ENCODE data around the gene TRAPPC6A. TPM values are rescaled to one million over a fixed set of nuclear protein-coding genes. Genes with fewer than 3 reads are reported as not detected.

TRAPPC6A gene
- total and polyA plus RNA-seq, 2 experiments from 2014 or later, result 29.4 to 74.7 TPM

- TF ChIP-seq EZH2phosphoT487 (IDR thresholded peaks at IDR 0.05; ENCODE audit: unreplicated experiment), result no peak
- TF ChIP-seq STAT1 (IDR thresholded peaks at IDR 0.05; ENCODE audit: unreplicated experiment), result no peak
- no peak for TF ChIP-seq ZNF462 (CRISPR knock-in tag; IDR thresholded peaks at IDR 0.05)
- no peak for TF ChIP-seq ZNF114 (CRISPR knock-in tag; IDR thresholded peaks at IDR 0.05)
- no peak for TF ChIP-seq POLR2AphosphoS5 (IDR thresholded peaks at IDR 0.05; ENCODE audit: low read depth)
- TF ChIP-seq ZNF331 (CRISPR knock-in tag; IDR thresholded peaks at IDR 0.05; ENCODE audit: low read depth), result no peak
Measured at GRCh38 chr19:45150751-45151281, 27.2 kb downstream of the TRAPPC6A start (continued).

- no peak overlapping the region for H3K27ac ChIP-seq (ENCODE audit: low read depth)
- Mint-ChIP-seq H3K27me3 (ENCODE audit: insufficient read depth, low read depth, poor library complexity) (peaks cover 54% of the 10 kb centered on the region), H3K36me3 (ENCODE audit: low read depth) (0 out of 3 replicates have a peak, but pooled peaks cover 3% of the 10 kb centered on the region), H3K4me3 (no peak overlapping the region), H3K9me3 (peaks cover 10% of the 10 kb centered on the region; the same call in 2 of the 3 replicates), H3K27ac (no peak overlapping the region), H3K4me1 (peaks cover 11% of the 10 kb centered on the region)
- H3K4me3 ChIP-seq, result no peak overlapping the region
- no peaks in the 10 kb centered on the region for H3K79me2 ChIP-seq (replicated peaks; ENCODE audit: insufficient read depth)
- no peaks in the 10 kb centered on the region for H3K36me3 ChIP-seq (ENCODE audit: insufficient read depth)
- DNase-seq (ENCODE audit: low spot score) (no peak), ATAC-seq (no peak)
- no peak for TF ChIP-seq ZNF462 (CRISPR knock-in tag; IDR thresholded peaks at IDR 0.05)
- no peak overlapping the region for H3K4me2 ChIP-seq
- H2AFZ ChIP-seq, result no peak overlapping the region
- no peaks in the 10 kb centered on the region for H3K9me2 ChIP-seq (ENCODE audit: insufficient read depth)
- peaks cover 43% of the 10 kb centered on the region for H3K27me3 ChIP-seq (ENCODE audit: insufficient read depth)
- H3K4me1 ChIP-seq (ENCODE audit: insufficient read depth), result no peaks in the 10 kb centered on the region; the same call in 1 of the 2 replicates
- H3F3A ChIP-seq (replicated peaks; ENCODE audit: low read depth), result 0 out of 2 replicates have a peak, but pooled peaks cover 9% of the 10 kb centered on the region
- no peaks in the 10 kb centered on the region; the same call in 1 of the 2 replicates for H4K20me1 ChIP-seq (replicated peaks; ENCODE audit: insufficient read depth)
Measured at GRCh38 chr19:45150180-45150579, 27.9 kb downstream of the TRAPPC6A start.
